Hepatocyte (in vitro differentiated cells): Measurements from ENCODE around the gene PAIP2B. TPM values are rescaled to one million over a fixed set of nuclear protein-coding genes. Genes with fewer than 3 reads are reported as not detected.

ENCODE experiments used
- DNase-seq: peaks from one replicate; pipeline ENCODE4 v3.0.0-alpha.2; 2016; ENCODE audit warnings: low spot score
- H2AFZ ChIP-seq: fragments of 200-600 bp; sonication (generic); 2 replicates; pipeline ENCODE4 v1.6.0; 2016; ENCODE audit warnings: antibody characterized with exemption, mild to moderate bottlenecking
- H3K27ac ChIP-seq: fragments of 200-600 bp; sonication (generic); 2 replicates; pipeline ENCODE4 v1.5.1; 2016; ENCODE audit warnings: mild to moderate bottlenecking
- H3K27me3 ChIP-seq: fragments of 200-600 bp; sonication (generic); 2 replicates; pipeline ENCODE4 v1.6.1; 2016
- H3K36me3 ChIP-seq: fragments of 200-600 bp; sonication (generic); replicated peaks from 2 replicates; pipeline ENCODE4 v1.5.1; 2016; ENCODE audit warnings: low read depth; ENCODE audit not compliant: insufficient read depth
- H3K4me1 ChIP-seq: fragments of 200-600 bp; sonication (generic); 2 replicates; pipeline ENCODE4 v1.5.1; 2016; ENCODE audit warnings: mild to moderate bottlenecking, moderate library complexity; ENCODE audit not compliant: insufficient read depth
- H3K4me2 ChIP-seq: fragments of 200-600 bp; sonication (generic); 2 replicates; pipeline ENCODE4 v1.6.0; 2016
- H3K4me3 ChIP-seq: fragments of 200-600 bp; sonication (generic); 2 replicates; pipeline ENCODE4 v1.5.1; 2016; ENCODE audit warnings: mild to moderate bottlenecking
- H3K79me2 ChIP-seq: fragments of 200-600 bp; sonication (generic); 2 replicates; pipeline ENCODE4 v1.6.0; 2017; ENCODE audit warnings: mild to moderate bottlenecking
- H3K9me2 ChIP-seq: fragments of 200-600 bp; sonication (generic); replicated peaks from 2 replicates; pipeline ENCODE4 v1.6.0; 2017; ENCODE audit warnings: mild to moderate bottlenecking; ENCODE audit not compliant: insufficient read depth
- H3K9me3 ChIP-seq: fragments of 200-600 bp; sonication (generic); 2 replicates; pipeline ENCODE4 v1.5.1; 2016; ENCODE audit warnings: low read depth, mild to moderate bottlenecking
- H4K20me1 ChIP-seq: fragments of 200-600 bp; sonication (generic); 2 replicates; pipeline ENCODE4 v1.6.0; 2016; ENCODE audit warnings: mild to moderate bottlenecking; ENCODE audit not compliant: insufficient read depth, poor library complexity, severe bottlenecking
- EZH2 ChIP-seq: fragments of 200-600 bp; sonication (generic); IDR thresholded peaks from 2 replicates; pipeline ENCODE4 v1.6.1; 2016; ENCODE audit warnings: antibody characterized with exemption, mild to moderate bottlenecking, borderline replicate concordance
- EZH2phosphoT487 ChIP-seq: fragments of 200-600 bp; sonication (generic); IDR thresholded peaks from one replicate; pipeline ENCODE4 v1.6.1; 2018; ENCODE audit warnings: antibody characterized with exemption, mild to moderate bottlenecking, low read depth, moderate library complexity; ENCODE audit not compliant: unreplicated experiment, severe bottlenecking
- WGBS: methylation state at CpG from one replicate; pipeline ENCODE4 v1.1.6; 2016; ENCODE audit warnings: low lambda C conversion rate; ENCODE audit errors: missing lambda C conversion rate; 5-methylcytosine and 5-hydroxymethylcytosine counted together
- polyA plus RNA-seq: library from polyadenylated mRNA; unstranded; fragments of >200 nt; fragmentation: Nextera tagmentation; extraction: Ambion mirVana; gene quantifications from 2 replicates; pipeline ENCODE4 v1.2.1, GENCODE V29; 2016
- small RNA-seq: library from RNA; depleted of rRNA; stranded (forward); fragments of <200 nt; gene quantifications from one replicate; pipeline ENCODE3, GENCODE V24; 2014
- total RNA-seq: library from RNA; depleted of rRNA; stranded (reverse); fragments of >200 nt; gene quantifications from 2 replicates; pipeline ENCODE4 v1.2.3, GENCODE V29; 2014
- TF ChIP-seq, protein P1 (sequence below): fragments of 200-600 bp; sonication (generic); IDR thresholded peaks from 2 replicates; pipeline ENCODE4 v1.5.1; 2016; ENCODE audit warnings: antibody characterized with exemption, mild to moderate bottlenecking; ENCODE audit not compliant: poor library complexity

Gene PAIP2B
- total and polyA plus RNA-seq, 2 experiments from 2014 or later, result 2.6 to 4.8 TPM

DNA sequence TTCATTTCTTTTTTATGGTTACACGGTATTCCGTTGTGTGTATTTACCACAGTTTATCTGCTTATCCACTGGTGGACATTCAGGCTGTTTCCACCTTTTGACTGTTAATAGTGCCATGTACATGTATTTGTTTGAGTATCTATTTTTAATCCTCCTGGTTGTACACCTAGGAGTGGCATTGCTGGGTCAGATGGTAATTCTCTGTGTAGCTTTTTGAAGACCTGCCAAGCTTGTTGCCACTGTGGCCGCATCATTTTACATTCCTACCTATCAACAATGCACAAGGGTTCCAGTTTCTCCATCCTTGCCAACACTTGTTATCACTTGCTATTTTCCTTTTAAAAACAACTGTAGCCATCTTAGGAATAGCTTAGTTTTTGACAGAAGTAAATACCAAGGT, 83.1 kb downstream of the PAIP2B start:
- Histone ChIP-seq H3K4me1 (no peaks in the 10 kb centered on the region), H3K9me3 (no peaks in the 10 kb centered on the region), H4K20me1 (no peaks in the 10 kb centered on the region), H2AFZ (no peak overlapping the region), H3K36me3 (no peaks in the 10 kb centered on the region), H3K79me2 (no peaks in the 10 kb centered on the region), H3K27ac (no peak overlapping the region), H3K4me2 (no peak overlapping the region), H3K9me2 (no peaks in the 10 kb centered on the region), H3K27me3 (no peaks in the 10 kb centered on the region), H3K4me3 (no peak overlapping the region)
- TF ChIP-seq EZH2 (no peak), EZH2phosphoT487 (no peak)
- TF ChIP-seq, protein P1, sequence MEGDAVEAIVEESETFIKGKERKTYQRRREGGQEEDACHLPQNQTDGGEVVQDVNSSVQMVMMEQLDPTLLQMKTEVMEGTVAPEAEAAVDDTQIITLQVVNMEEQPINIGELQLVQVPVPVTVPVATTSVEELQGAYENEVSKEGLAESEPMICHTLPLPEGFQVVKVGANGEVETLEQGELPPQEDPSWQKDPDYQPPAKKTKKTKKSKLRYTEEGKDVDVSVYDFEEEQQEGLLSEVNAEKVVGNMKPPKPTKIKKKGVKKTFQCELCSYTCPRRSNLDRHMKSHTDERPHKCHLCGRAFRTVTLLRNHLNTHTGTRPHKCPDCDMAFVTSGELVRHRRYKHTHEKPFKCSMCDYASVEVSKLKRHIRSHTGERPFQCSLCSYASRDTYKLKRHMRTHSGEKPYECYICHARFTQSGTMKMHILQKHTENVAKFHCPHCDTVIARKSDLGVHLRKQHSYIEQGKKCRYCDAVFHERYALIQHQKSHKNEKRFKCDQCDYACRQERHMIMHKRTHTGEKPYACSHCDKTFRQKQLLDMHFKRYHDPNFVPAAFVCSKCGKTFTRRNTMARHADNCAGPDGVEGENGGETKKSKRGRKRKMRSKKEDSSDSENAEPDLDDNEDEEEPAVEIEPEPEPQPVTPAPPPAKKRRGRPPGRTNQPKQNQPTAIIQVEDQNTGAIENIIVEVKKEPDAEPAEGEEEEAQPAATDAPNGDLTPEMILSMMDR, result no peak
- DNase-seq, result no peak
- 99% methylated on average over 3 of the region's 3 CpGs for WGBS

DNA sequence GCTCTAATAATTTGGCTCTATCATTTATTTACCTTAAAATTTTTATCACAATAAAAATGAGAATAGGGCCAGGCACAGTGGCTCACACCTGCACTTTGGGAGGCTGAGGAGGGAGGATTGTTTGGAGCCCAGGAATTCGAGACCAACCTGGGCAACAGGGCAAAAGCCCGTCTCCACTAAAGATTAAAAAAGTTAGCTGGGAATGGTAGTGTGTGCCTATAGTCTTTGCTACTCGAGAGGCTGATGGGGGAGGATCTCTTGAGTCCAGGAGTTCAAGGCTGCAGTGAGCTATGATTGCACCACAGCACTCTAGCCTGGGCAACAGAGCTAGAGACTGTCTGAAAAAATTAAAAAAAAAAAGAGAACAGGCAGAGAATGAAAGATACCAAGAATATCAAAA, 90.7 kb downstream of the PAIP2B start:
- peaks cover 7% of the 10 kb centered on the region for H3K4me1 ChIP-seq
- H3K9me2 ChIP-seq, result no peaks in the 10 kb centered on the region
- no peaks in the 10 kb centered on the region for H4K20me1 ChIP-seq
- WGBS, result 88% methylated on average over 3 of the region's 3 CpGs
- H3K9me3 ChIP-seq, result no peaks in the 10 kb centered on the region
- no peaks in the 10 kb centered on the region for H3K27me3 ChIP-seq
- no peak overlapping the region for H2AFZ ChIP-seq
- no peak overlapping the region for H3K4me2 ChIP-seq
- H3K79me2 ChIP-seq, result peaks cover 28% of the 10 kb centered on the region
- H3K27ac ChIP-seq, result no peak overlapping the region
- H3K36me3 ChIP-seq, result no peaks in the 10 kb centered on the region
- DNase-seq, result no peak
- TF ChIP-seq EZH2 (no peak), EZH2phosphoT487 (no peak)
- TF ChIP-seq, protein P1, result no peak
- H3K4me3 ChIP-seq, result no peak overlapping the region

DNA sequence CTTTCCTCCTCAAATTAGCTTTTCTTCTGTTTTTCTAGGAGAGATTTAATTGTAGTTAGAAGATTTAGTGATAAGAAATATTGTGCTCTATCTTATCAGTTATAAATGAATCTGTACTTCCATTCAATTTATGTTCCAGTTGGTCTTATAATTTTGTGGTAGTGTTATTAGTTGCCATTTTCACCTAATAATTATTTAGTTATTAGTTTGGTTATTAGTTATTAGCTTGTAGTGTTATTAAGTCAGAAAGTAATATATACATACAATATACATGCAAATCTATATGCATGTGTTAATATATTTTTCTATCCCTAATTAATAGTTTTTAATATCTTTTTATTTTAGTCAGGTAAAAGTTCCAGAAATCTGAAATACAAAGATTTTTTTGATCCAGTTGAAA, 93.3 kb downstream of the PAIP2B start:
- Histone ChIP-seq H3K36me3 (no peaks in the 10 kb centered on the region), H3K4me2 (no peak overlapping the region), H3K9me2 (no peaks in the 10 kb centered on the region), H3K79me2 (peaks cover 43% of the 10 kb centered on the region), H3K4me1 (peaks cover 9% of the 10 kb centered on the region), H4K20me1 (no peaks in the 10 kb centered on the region), H2AFZ (no peak overlapping the region), H3K4me3 (no peak overlapping the region), H3K9me3 (no peaks in the 10 kb centered on the region), H3K27me3 (no peaks in the 10 kb centered on the region), H3K27ac (no peak overlapping the region)
- TF ChIP-seq, protein P1, result no peak
- TF ChIP-seq EZH2phosphoT487 (no peak), EZH2 (no peak)
- DNase-seq, result no peak

Small RNAs within 50 kb of the gene (small RNA-seq; reads per million reads assigned to genes)
- not detected for gene AC007881.1

Other genes starting within 250 kb of the PAIP2B start
- gene ANKRD53, start 248.5 kb downstream of the PAIP2B start, total RNA-seq, result 0.48 and 0.97 TPM in 2 replicates
- 3.4 and 4.7 TPM in 2 replicates for gene ANKRD53, start 248.5 kb downstream of the PAIP2B start, polyA plus RNA-seq
- gene TEX261, start 232.2 kb downstream of the PAIP2B start, total RNA-seq, result 62.6 and 81.0 TPM in 2 replicates
- gene TEX261, start 232.2 kb downstream of the PAIP2B start, polyA plus RNA-seq, result 39.5 and 41.5 TPM in 2 replicates
- gene NAGK, start 158.5 kb downstream of the PAIP2B start, total RNA-seq, result 76.1 and 103 TPM in 2 replicates
- gene NAGK, start 158.5 kb downstream of the PAIP2B start, polyA plus RNA-seq, result 123 and 127 TPM in 2 replicates
- gene MCEE, start 96.9 kb downstream of the PAIP2B start, total RNA-seq, result 17.5 and 22.3 TPM in 2 replicates
- 29.3 and 32.0 TPM in 2 replicates for gene MCEE, start 96.9 kb downstream of the PAIP2B start, polyA plus RNA-seq
- gene MPHOSPH10, start 96.5 kb downstream of the PAIP2B start, total RNA-seq, result 17.0 and 21.6 TPM in 2 replicates
- 18.8 and 25.3 TPM in 2 replicates for gene MPHOSPH10, start 96.5 kb downstream of the PAIP2B start, polyA plus RNA-seq
- 141 and 170 TPM in 2 replicates for gene ZNF638, start 104.7 kb upstream of the PAIP2B start, total RNA-seq
- gene ZNF638, start 104.7 kb upstream of the PAIP2B start, polyA plus RNA-seq, result 41.2 and 52.7 TPM in 2 replicates
- 0.90 and 2.8 TPM in 2 replicates for gene DYSF, start 226.5 kb upstream of the PAIP2B start, total RNA-seq
- gene DYSF, start 226.5 kb upstream of the PAIP2B start, polyA plus RNA-seq, result 0.25 and 0.68 TPM in 2 replicates